WTC11 (cell line): ENCODE measurements around the gene ASIC3. TPM values are rescaled to one million over a fixed set of nuclear protein-coding genes. Genes with fewer than 3 reads are reported as not detected.

Experiments used
- ATAC-seq: fragments of 200-7000 bp; cut with Tn5 transposase; 2 replicates; pipeline ENCODE4 v1.10.0; 2021; ENCODE audit warnings: mild to moderate bottlenecking, moderate library complexity
- CTCF ChIA-PET: fragments of 300-600 bp; sonication (Branson Sonifier 250); formaldehyde crosslinking; loops from one replicate; lab custom pipeline; 2021; ENCODE audit warnings: antibody characterized with exemption; lab: Charles Lee
- POLR2A ChIA-PET: fragments of 350-600 bp; sonication (Branson Sonifier 250); formaldehyde crosslinking; loops from one replicate; lab custom pipeline; 2021; ENCODE audit warnings: antibody characterized with exemption; lab: Charles Lee
- DNase-seq: peaks from one replicate; pipeline ENCODE4 v3.0.0; 2021; ENCODE audit warnings: low spot score
- H3K27ac Mint-ChIP-seq: 2 replicates; pipeline ENCODE4 v1.8.0; 2021; ENCODE audit warnings: mixed read lengths
- H3K27me3 Mint-ChIP-seq: 2 replicates; pipeline ENCODE4 v1.8.0; 2021; ENCODE audit warnings: low read depth, mild to moderate bottlenecking, moderate library complexity, mixed read lengths
- H3K36me3 Mint-ChIP-seq: 2 replicates; pipeline ENCODE4 v1.8.0; 2021; ENCODE audit warnings: mixed read lengths
- H3K4me1 Mint-ChIP-seq: 2 replicates; pipeline ENCODE4 v1.8.0; 2022; ENCODE audit warnings: mixed read lengths
- H3K4me3 Mint-ChIP-seq: 2 replicates; pipeline ENCODE4 v1.8.0; 2021; ENCODE audit warnings: mild to moderate bottlenecking, moderate library complexity, mixed read lengths
- H3K9me3 Mint-ChIP-seq: 2 replicates; pipeline ENCODE4 v1.8.0; 2021; ENCODE audit warnings: mixed read lengths
- ARID4B ChIP-seq: sonication (generic); formaldehyde crosslinking; IDR thresholded peaks from 2 replicates; pipeline ENCODE4 v1.8.0; 2023; ENCODE audit warnings: missing genetic modification reagents, mild to moderate bottlenecking, borderline replicate concordance
- ATF1 ChIP-seq: sonication (generic); formaldehyde crosslinking; IDR thresholded peaks from 2 replicates; pipeline ENCODE4 v1.8.1; 2023; ENCODE audit warnings: mild to moderate bottlenecking, moderate library complexity, missing genetic modification reagents
- CDX4 ChIP-seq: fragments of 250-450 bp; sonication (Bioruptor Pico); IDR thresholded peaks from 2 replicates; pipeline ENCODE4 v1.9.0; 2021; ENCODE audit warnings: moderate library complexity, mild to moderate bottlenecking, inconsistent platforms, borderline replicate concordance
- FOXJ3 ChIP-seq: sonication (generic); formaldehyde crosslinking; IDR thresholded peaks from 2 replicates; pipeline ENCODE4 v1.9.0; 2021; ENCODE audit warnings: missing genetic modification reagents, mild to moderate bottlenecking, borderline replicate concordance
- FOXP4 ChIP-seq: sonication (generic); formaldehyde crosslinking; IDR thresholded peaks from 2 replicates; pipeline ENCODE4 v1.8.0; 2022; ENCODE audit warnings: mild to moderate bottlenecking, missing genetic modification reagents
- GTF2I ChIP-seq: fragments of 250-450 bp; sonication (Bioruptor Pico); conservative IDR thresholded peaks from 2 replicates; pipeline ENCODE4 v1.4.0; 2021; ENCODE audit warnings: mild to moderate bottlenecking
- KAT7 ChIP-seq: sonication (generic); formaldehyde crosslinking; IDR thresholded peaks from 2 replicates; pipeline ENCODE4 v1.8.1; 2023; ENCODE audit warnings: missing genetic modification reagents, mild to moderate bottlenecking, borderline replicate concordance
- MYBL2 ChIP-seq: sonication (generic); formaldehyde crosslinking; IDR thresholded peaks from 2 replicates; pipeline ENCODE4 v1.8.1; 2023; ENCODE audit warnings: mild to moderate bottlenecking, moderate library complexity, missing genetic modification reagents
- NR1H2 ChIP-seq: sonication (generic); formaldehyde crosslinking; IDR thresholded peaks from 2 replicates; pipeline ENCODE4 v1.9.0; 2021; ENCODE audit warnings: mild to moderate bottlenecking, moderate library complexity, missing genetic modification reagents
- SMAD4 ChIP-seq: sonication (generic); formaldehyde crosslinking; IDR thresholded peaks from 2 replicates; pipeline ENCODE4 v1.8.0; 2022; ENCODE audit warnings: mild to moderate bottlenecking, missing genetic modification reagents
- STAT6 ChIP-seq: sonication (generic); formaldehyde crosslinking; conservative IDR thresholded peaks from 2 replicates; pipeline ENCODE4 v1.8.1; 2023; ENCODE audit warnings: mild to moderate bottlenecking, low read depth, missing genetic modification reagents, moderate library complexity
- USF2 ChIP-seq: sonication (generic); formaldehyde crosslinking; IDR thresholded peaks from 2 replicates; pipeline ENCODE4 v1.8.1; 2023; ENCODE audit warnings: mild to moderate bottlenecking, missing genetic modification reagents, moderate library complexity
- ZBTB43 ChIP-seq: sonication (generic); formaldehyde crosslinking; IDR thresholded peaks from 2 replicates; pipeline ENCODE4 v1.8.1; 2023; ENCODE audit warnings: mild to moderate bottlenecking, missing genetic modification reagents
- ZNF121 ChIP-seq: sonication (generic); formaldehyde crosslinking; IDR thresholded peaks from 2 replicates; pipeline ENCODE4 v1.8.0; 2023; ENCODE audit warnings: missing genetic modification reagents
- ZNF219 ChIP-seq: sonication (generic); formaldehyde crosslinking; IDR thresholded peaks from 2 replicates; pipeline ENCODE4 v1.8.0; 2023; ENCODE audit warnings: missing genetic modification reagents, mild to moderate bottlenecking, borderline replicate concordance
- ZNF232 ChIP-seq: sonication (generic); formaldehyde crosslinking; IDR thresholded peaks from 2 replicates; pipeline ENCODE4 v1.8.0; 2022; ENCODE audit warnings: mild to moderate bottlenecking, missing genetic modification reagents
- ZNF425 ChIP-seq: fragments of 250-450 bp; sonication (Bioruptor Pico); conservative IDR thresholded peaks from 2 replicates; pipeline ENCODE4 v1.9.0; 2021; ENCODE audit warnings: mild to moderate bottlenecking
- ZNF671 ChIP-seq: fragments of 250-450 bp; sonication (Bioruptor Pico); IDR thresholded peaks from 2 replicates; pipeline ENCODE4 v1.8.0; 2021; ENCODE audit warnings: mild to moderate bottlenecking
- total RNA-seq: library from RNA; stranded (reverse); gene quantifications from 3 replicates; pipeline ENCODE4 v1.2.3, GENCODE V29; 2021

Gene ASIC3
- total RNA-seq, 1 experiment from 2014 or later = 5.5 TPM

- peaks cover 8% of the 10 kb centered on the region for H3K36me3 Mint-ChIP-seq
Measured at GRCh38 chr7:151062111-151062398, 13.7 kb downstream of the ASIC3 start.

More at GRCh38 chr7:151062111-151062398, 13.7 kb downstream of the ASIC3 start:
- Mint-ChIP-seq H3K27me3 (peaks cover 2% of the 10 kb centered on the region; the same call in 1 of the 2 replicates), H3K4me3 (peak overlapping the region; percentile 83), H3K9me3 (no peaks in the 10 kb centered on the region), H3K4me1 (peaks cover 32% of the 10 kb centered on the region), H3K27ac (0 out of 2 replicates have a peak overlapping the region, but pooled peaks have one; percentile 57)
- TF ChIP-seq ATF1 (no peak), ZNF121 (CRISPR knock-in tag) (no peak), NR1H2 (no peak), KAT7 (CRISPR knock-in tag) (no peak), CDX4 (no peak), ZNF425 (CRISPR knock-in tag) (no peak), FOXP4 (CRISPR knock-in tag) (no peak), USF2 (CRISPR knock-in tag) (no peak), STAT6 (CRISPR knock-in tag) (no peak), ZNF232 (CRISPR knock-in tag) (no peak), SMAD4 (no peak), GTF2I (CRISPR knock-in tag) (no peak), ZNF219 (CRISPR knock-in tag) (no peak), ZBTB43 (CRISPR knock-in tag) (no peak), ZNF671 (CRISPR knock-in tag) (no peak), MYBL2 (no peak), FOXJ3 (CRISPR knock-in tag) (no peak), ARID4B (CRISPR knock-in tag) (no peak)
- CTCF ChIA-PET = interaction anchor here (0.5 to 2.6 kb wide), 29 partner anchors 11 to 182 kb away, joined by 3 to 36 read pairs (median 5); partner anchors contain the start of genes ABCB8, FASTK and H2BK1
- ATAC-seq (no peak), DNase-seq (no peak)
- POLR2A ChIA-PET = interaction anchor here (1.3 to 2.3 kb wide), 9 partner anchors 11 to 165 kb away, joined by 4 to 13 read pairs (median 9); partner anchors contain the start of genes ABCB8, ABCF2, FASTK and TMUB1
